ENCODE measurements around the gene WNT3A.

WNT3A gene

GRCh38 chr1:228030451-228031201, 23.8 kb downstream of the WNT3A start:
- TF ChIP-seq, protein P1, sequence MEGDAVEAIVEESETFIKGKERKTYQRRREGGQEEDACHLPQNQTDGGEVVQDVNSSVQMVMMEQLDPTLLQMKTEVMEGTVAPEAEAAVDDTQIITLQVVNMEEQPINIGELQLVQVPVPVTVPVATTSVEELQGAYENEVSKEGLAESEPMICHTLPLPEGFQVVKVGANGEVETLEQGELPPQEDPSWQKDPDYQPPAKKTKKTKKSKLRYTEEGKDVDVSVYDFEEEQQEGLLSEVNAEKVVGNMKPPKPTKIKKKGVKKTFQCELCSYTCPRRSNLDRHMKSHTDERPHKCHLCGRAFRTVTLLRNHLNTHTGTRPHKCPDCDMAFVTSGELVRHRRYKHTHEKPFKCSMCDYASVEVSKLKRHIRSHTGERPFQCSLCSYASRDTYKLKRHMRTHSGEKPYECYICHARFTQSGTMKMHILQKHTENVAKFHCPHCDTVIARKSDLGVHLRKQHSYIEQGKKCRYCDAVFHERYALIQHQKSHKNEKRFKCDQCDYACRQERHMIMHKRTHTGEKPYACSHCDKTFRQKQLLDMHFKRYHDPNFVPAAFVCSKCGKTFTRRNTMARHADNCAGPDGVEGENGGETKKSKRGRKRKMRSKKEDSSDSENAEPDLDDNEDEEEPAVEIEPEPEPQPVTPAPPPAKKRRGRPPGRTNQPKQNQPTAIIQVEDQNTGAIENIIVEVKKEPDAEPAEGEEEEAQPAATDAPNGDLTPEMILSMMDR (IDR thresholded peaks at IDR 0.05; ENCODE audit: low read depth, low read length) = no peak
- no peak for DNase-seq (ENCODE audit: extremely low read depth, low read depth)

GRCh38 chr1:228031276-228031995, 24.6 kb downstream of the WNT3A start:
- TF ChIP-seq, protein P1 (IDR thresholded peaks at IDR 0.05; ENCODE audit: low read depth, low read length) = no peak
- DNase-seq (ENCODE audit: extremely low read depth, low read depth) = no peak

GRCh38 chr1:228032041-228032440, 25.2 kb downstream of the WNT3A start:
- TF ChIP-seq, protein P1 (IDR thresholded peaks at IDR 0.05; ENCODE audit: low read depth, low read length) = no peak
- DNase-seq (ENCODE audit: extremely low read depth, low read depth) = no peak

GRCh38 chr1:228033376-228033775, 26.6 kb downstream of the WNT3A start:
- DNase-seq (ENCODE audit: extremely low read depth, low read depth) = no peak
- TF ChIP-seq, protein P1 (IDR thresholded peaks at IDR 0.05; ENCODE audit: low read depth, low read length) = no peak

GRCh38 chr1:228034954-228035837, 28.4 kb downstream of the WNT3A start:
- DNase-seq (ENCODE audit: extremely low read depth, low read depth) = no peak
- TF ChIP-seq, protein P1 (IDR thresholded peaks at IDR 0.05; ENCODE audit: low read depth, low read length) = no peak

GRCh38 chr1:228035844-228036243, 29.0 kb downstream of the WNT3A start:
- TF ChIP-seq, protein P1 (IDR thresholded peaks at IDR 0.05; ENCODE audit: low read depth, low read length) = no peak
- DNase-seq (ENCODE audit: extremely low read depth, low read depth) = no peak
